A673 (cell line): ENCODE results near the gene ZSWIM9. TPM values are rescaled to one million over a fixed set of nuclear protein-coding genes. Genes with fewer than 3 reads are reported as not detected.
"Not testable (repeated sequence)": the region's sequence is repeated elsewhere in the genome, so short reads cannot be mapped to it uniquely, and the experiment has no call there.

Source experiments
- BruUV-seq: library from RNA; stranded (reverse); fragments of 400-500 nt; replicated peaks from 2 replicates; lab custom pipeline; 2021; lab: Mats Ljungman, UMichigan
- CTCF ChIA-PET: fragments of 300-600 bp; sonication (Branson Sonifier 250); formaldehyde crosslinking; loops from one replicate; lab custom pipeline; 2022; ENCODE audit warnings: antibody characterized with exemption; lab: Charles Lee
- POLR2A ChIA-PET: fragments of 300-600 bp; sonication (Branson Sonifier 250); formaldehyde crosslinking; loops from one replicate; lab custom pipeline; 2022; ENCODE audit warnings: antibody characterized with exemption; ENCODE audit not compliant: low non-redundant PET; lab: Charles Lee
- DNase-seq: peaks from one replicate; pipeline ENCODE4 v3.0.0-alpha.2; 2015; ENCODE audit warnings: low spot score
- H3K27ac ChIP-seq: fragments of 200-600 bp; sonication (generic); 2 replicates; pipeline ENCODE4 v1.5.1; 2016; ENCODE audit warnings: mixed run types, low read depth, mild to moderate bottlenecking, mixed read lengths, antibody characterized with exemption, low read length; ENCODE audit not compliant: poor library complexity, severe bottlenecking
- H3K27me3 ChIP-seq: fragments of 200-600 bp; sonication (generic); replicated peaks from 2 replicates; pipeline ENCODE4 v1.6.1; 2017; ENCODE audit warnings: mixed run types, low read depth, mild to moderate bottlenecking, mixed read lengths, antibody characterized with exemption, low read length; ENCODE audit not compliant: insufficient read depth, poor library complexity
- H3K36me3 ChIP-seq: fragments of 200-600 bp; sonication (generic); 2 replicates; pipeline ENCODE4 v1.6.1; 2016; ENCODE audit warnings: mixed run types, mild to moderate bottlenecking, mixed read lengths, antibody characterized with exemption, low read length; ENCODE audit not compliant: insufficient read depth, poor library complexity, severe bottlenecking
- H3K4me1 ChIP-seq: fragments of 200-600 bp; sonication (generic); 2 replicates; pipeline ENCODE4 v1.6.1; 2017; ENCODE audit warnings: mixed run types, mild to moderate bottlenecking, mixed read lengths, antibody characterized with exemption, low read length; ENCODE audit not compliant: insufficient read depth, poor library complexity, severe bottlenecking
- H3K4me3 ChIP-seq: fragments of 200-600 bp; sonication (generic); 2 replicates; pipeline ENCODE4 v1.5.1; 2016; ENCODE audit warnings: low read depth, mixed run types, mild to moderate bottlenecking, mixed read lengths, low read length; ENCODE audit not compliant: poor library complexity, severe bottlenecking
- H3K9me3 ChIP-seq: fragments of 200-600 bp; sonication (generic); 2 replicates; pipeline ENCODE4 v1.6.1; 2016; ENCODE audit warnings: mixed run types, low read depth, mild to moderate bottlenecking, mixed read lengths, antibody characterized with exemption, low read length; ENCODE audit not compliant: poor library complexity, severe bottlenecking
- EZH2 ChIP-seq: fragments of 200-600 bp; sonication (generic); IDR thresholded peaks from 2 replicates; pipeline ENCODE4 v1.6.1; 2017; ENCODE audit warnings: borderline replicate concordance, low read depth, mild to moderate bottlenecking, mixed read lengths, antibody characterized with exemption, low read length; ENCODE audit not compliant: poor library complexity, severe bottlenecking
- intact Hi-C: fragments of 100-400 bp; cut with micrococcal nuclease; formaldehyde crosslinking; loops from one replicate; pipeline ENCODE4 v1.10.0; 2022; ENCODE audit not compliant: unreplicated experiment
- total RNA-seq: library from RNA; stranded (reverse); gene quantifications from 2 replicates; pipeline ENCODE4 v1.2.3, GENCODE V29; 2021
- TF ChIP-seq, protein P1 (sequence below): fragments of 300-800, 200-600 bp; sonication (generic); conservative IDR thresholded peaks from 2 replicates; pipeline ENCODE4 v1.5.1; 2017; ENCODE audit warnings: low read depth, mild to moderate bottlenecking, antibody characterized with exemption, low read length, moderate library complexity, mixed read lengths

The ZSWIM9 gene
- total RNA-seq, 1 experiment from 2014 or later = 12.0 TPM

DNA sequence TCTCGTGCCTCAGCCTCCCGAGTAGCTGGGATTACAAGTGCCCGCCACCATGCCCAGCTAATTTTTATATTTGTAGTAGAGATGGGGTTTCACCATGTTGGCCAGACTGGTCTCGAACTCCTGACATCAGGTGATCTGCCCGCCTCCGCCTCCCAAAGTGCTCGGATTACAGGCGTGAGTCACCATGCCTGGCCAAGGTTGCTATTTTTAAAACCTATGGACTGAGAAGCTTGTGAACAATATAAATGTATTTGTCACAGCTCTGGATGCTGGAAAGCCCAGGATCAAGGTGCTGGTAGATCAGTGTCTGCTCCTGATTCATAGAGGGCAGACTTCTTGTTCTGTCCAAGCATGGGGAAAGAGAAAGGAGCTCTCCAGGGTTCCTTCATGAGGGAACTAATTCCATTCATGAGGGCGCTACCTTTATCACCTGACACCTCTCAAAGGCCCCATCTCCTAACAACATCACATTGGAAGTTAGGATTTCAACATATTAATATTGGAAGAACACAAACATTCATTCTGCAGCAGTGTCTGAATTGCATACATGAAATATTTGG is 69.2 kb downstream of the ZSWIM9 start:
- CTCF ChIA-PET = no interaction called here

DNA sequence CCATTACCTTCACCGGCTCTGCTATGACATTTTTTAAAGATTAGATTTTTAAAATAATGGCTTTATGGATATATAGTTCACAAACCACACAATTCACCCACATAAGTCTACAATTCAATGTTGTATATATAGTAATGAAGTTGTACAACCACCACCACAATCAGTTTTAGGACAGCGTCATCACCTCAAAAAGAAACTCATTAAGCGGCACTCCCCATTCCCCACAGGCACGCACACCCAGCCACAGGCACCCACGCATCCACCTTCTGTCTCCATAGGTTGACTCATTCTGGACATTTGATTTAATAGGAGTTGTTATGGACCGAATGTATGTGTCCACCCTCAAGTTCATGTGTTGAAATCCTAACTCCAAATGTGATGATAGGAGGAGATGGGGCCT is 71.3 kb downstream of the ZSWIM9 start:
- H3K36me3 ChIP-seq = peaks cover 72% of the 10 kb centered on the region
- BruUV-seq, CTCF ChIA-PET, POLR2A ChIA-PET, H3K9me3 ChIP-seq, H3K27me3 ChIP-seq, intact Hi-C loops, DNase-seq, H3K27ac ChIP-seq, H3K4me3 ChIP-seq: not testable (repeated sequence)
- H3K4me1 ChIP-seq = peaks cover 29% of the 10 kb centered on the region

More for the DNA sequence above, 69.2 kb downstream of the ZSWIM9 start:
- Histone ChIP-seq H3K9me3 (no peaks in the 10 kb centered on the region), H3K4me1 (peaks cover 15% of the 10 kb centered on the region), H3K27me3 (no peaks in the 10 kb centered on the region), H3K27ac (no peak overlapping the region), H3K36me3 (peaks cover 63% of the 10 kb centered on the region), H3K4me3 (no peak overlapping the region)
- TF ChIP-seq EZH2 = no peak
- TF ChIP-seq, protein P1, sequence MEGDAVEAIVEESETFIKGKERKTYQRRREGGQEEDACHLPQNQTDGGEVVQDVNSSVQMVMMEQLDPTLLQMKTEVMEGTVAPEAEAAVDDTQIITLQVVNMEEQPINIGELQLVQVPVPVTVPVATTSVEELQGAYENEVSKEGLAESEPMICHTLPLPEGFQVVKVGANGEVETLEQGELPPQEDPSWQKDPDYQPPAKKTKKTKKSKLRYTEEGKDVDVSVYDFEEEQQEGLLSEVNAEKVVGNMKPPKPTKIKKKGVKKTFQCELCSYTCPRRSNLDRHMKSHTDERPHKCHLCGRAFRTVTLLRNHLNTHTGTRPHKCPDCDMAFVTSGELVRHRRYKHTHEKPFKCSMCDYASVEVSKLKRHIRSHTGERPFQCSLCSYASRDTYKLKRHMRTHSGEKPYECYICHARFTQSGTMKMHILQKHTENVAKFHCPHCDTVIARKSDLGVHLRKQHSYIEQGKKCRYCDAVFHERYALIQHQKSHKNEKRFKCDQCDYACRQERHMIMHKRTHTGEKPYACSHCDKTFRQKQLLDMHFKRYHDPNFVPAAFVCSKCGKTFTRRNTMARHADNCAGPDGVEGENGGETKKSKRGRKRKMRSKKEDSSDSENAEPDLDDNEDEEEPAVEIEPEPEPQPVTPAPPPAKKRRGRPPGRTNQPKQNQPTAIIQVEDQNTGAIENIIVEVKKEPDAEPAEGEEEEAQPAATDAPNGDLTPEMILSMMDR = no peak
- BruUV-seq = no TSS peak
- intact Hi-C loops = no loop called here
- POLR2A ChIA-PET = no interaction called here
- no peak for DNase-seq

DNA sequence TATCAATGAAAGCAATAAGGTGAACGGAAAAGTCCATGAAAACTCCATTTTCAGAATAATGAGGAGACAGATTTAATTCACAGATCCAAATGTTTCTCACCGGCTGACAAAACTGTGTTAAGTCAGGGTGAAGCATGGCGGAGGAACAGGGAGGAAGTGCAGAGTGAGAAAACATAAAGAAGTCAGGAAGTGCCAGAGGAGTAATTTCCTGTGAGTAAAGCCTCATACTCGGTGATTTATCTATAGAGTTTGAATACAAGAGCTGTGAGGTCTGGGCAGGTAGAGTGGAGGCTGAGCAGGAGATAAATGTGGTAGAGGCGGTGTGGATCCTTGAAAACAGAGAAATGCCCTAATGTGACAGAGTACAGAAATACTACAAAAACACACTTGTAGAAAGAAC is 73.8 kb downstream of the ZSWIM9 start:
- intact Hi-C loops = no loop called here
- Histone ChIP-seq H3K27me3 (no peaks in the 10 kb centered on the region), H3K9me3 (no peaks in the 10 kb centered on the region), H3K4me3 (peak overlapping the region; percentile 26), H3K27ac (peak overlapping the region; percentile 80), H3K36me3 (peaks cover 68% of the 10 kb centered on the region), H3K4me1 (peaks cover 53% of the 10 kb centered on the region)
- peak; percentile 94 for DNase-seq
- POLR2A ChIA-PET = no interaction called here
- BruUV-seq = no TSS peak
- CTCF ChIA-PET = no interaction called here
- TF ChIP-seq EZH2 = no peak
- TF ChIP-seq, protein P1 = no peak

DNA sequence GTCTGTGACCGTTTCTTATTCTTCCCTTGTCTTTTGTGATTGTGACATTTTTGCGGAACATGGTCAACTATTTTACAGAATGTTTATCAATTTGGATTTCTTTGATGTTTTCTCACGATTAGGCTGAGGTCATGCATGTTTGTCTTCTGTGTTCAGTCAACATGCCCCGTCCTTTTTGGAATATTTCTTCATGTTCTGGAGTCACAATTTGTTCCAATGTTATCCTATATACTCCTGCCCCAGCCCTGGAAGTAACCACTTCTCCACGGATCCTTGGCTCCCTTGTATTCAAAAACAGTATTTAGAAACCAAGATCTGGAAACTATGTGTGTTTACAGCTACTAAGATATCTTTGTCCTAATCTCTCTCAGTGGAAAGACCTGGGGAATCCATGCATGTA is 75.6 kb downstream of the ZSWIM9 start:
- Histone ChIP-seq H3K27me3 (no peaks in the 10 kb centered on the region), H3K4me3 (no peak overlapping the region), H3K27ac (peak overlapping the region; percentile 61), H3K36me3 (peaks cover 51% of the 10 kb centered on the region), H3K4me1 (peaks cover 69% of the 10 kb centered on the region), H3K9me3 (no peaks in the 10 kb centered on the region)
- no TSS peak for BruUV-seq
- intact Hi-C loops = loop anchor here (5.0 kb wide), 1 partner anchor 44 kb away; no protein-coding TSS in a partner anchor
- no peak for TF ChIP-seq EZH2
- TF ChIP-seq, protein P1 = no peak
- POLR2A ChIA-PET = no interaction called here
- DNase-seq = no peak
- CTCF ChIA-PET = no interaction called here
